Neural cell (in vitro differentiated cells): ENCODE data around the gene ANGEL1.

Experiments
- CTCF ChIP-seq: fragments of 450-650 bp; IDR thresholded peaks from 2 replicates; pipeline ENCODE4 v1.5.1; 2014; ENCODE audit warnings: antibody characterized with exemption, mild to moderate bottlenecking, moderate library complexity; ENCODE audit not compliant: poor library complexity, severe bottlenecking
- EP300 ChIP-seq: fragments of 450-650 bp; conservative IDR thresholded peaks from 2 replicates; pipeline ENCODE4 v1.6.1; 2014; ENCODE audit warnings: antibody characterized with exemption, mild to moderate bottlenecking, moderate library complexity; ENCODE audit not compliant: poor library complexity, severe bottlenecking
- EZH2 ChIP-seq: fragments of 200-600, 300-800 bp; shearing (Covaris generic), sonication (generic); IDR thresholded peaks from 2 replicates; pipeline ENCODE4 v1.6.1; 2014; ENCODE audit warnings: antibody characterized with exemption, low read length, borderline replicate concordance, mild to moderate bottlenecking; ENCODE audit not compliant: insufficient read depth, poor library complexity, severe bottlenecking
- POLR2AphosphoS5 ChIP-seq: IDR thresholded peaks from 2 replicates; pipeline ENCODE4 v1.6.1; 2012
- RAD21 ChIP-seq: fragments of 450-650 bp; conservative IDR thresholded peaks from 2 replicates; pipeline ENCODE4 v1.6.1; 2014; ENCODE audit warnings: antibody characterized with exemption, mild to moderate bottlenecking, moderate library complexity

GRCh38 chr14:76782115-76782884 is 30.4 kb downstream of the ANGEL1 start:
- TF ChIP-seq RAD21 (no peak), EZH2 (no peak), EP300 (no peak), POLR2AphosphoS5 (peak; percentile 32), CTCF (no peak)
